ENCODE data around the gene LCE2D.

Gene LCE2D

DNA sequence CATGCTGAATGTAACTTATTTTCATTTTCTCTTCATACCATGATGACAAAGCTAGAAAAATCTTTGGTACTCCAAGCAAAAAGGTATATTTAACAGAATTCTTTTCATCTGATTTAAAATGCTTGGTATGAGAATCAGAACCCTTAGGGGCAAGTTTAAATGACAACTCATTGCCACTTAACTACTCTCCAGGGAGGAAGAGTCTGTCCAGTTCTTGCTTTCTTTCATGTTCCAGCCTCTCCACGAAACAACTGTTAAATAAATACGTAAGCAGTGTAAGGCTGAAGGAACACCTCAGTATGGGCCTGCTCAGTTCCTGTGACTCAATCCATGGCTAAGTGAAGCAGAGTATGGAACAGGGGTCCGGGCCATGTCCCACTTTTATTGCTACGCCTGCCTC lies 36.6 kb downstream of the LCE2D start:
- DNase-seq, result no peak

DNA sequence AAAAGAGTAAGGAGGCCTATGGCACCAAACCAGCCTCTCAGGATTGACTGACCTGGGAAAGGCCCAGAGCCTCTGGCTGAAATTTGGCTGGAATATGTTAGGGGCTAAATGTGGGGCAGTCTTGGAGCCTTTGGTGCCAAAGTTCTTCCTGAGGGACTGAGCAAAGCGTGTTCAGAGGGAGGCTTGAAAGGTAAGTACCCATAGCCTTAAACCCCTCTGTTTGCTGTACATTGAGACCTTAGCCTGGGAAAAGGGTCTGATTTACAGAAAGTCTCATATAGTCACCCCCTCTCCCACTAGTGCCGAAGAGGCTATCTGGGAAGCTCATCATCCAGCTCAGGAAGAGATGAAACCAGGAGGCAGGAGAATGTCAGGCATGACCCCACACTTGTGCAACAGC lies 44.7 kb downstream of the LCE2D start, which contains the start of gene LCE4A:
TSS of gene LCE4A (plus strand) at position 301 of the 400 bp plus-strand sequence. CDS start 916 bp downstream, outside the sequence.
- DNase-seq, result no peak

Data from hematopoietic multipotent progenitor cell treated with erythropoietin and hydrocortisone succinate and interleukin-3 and kit ligand, for 6 days (in vitro differentiated cells).